Forelimb muscle (tissue), 1 donor: Measurements from ENCODE around the gene IL27RA. TPM values are rescaled to one million over a fixed set of nuclear protein-coding genes. Genes with fewer than 3 reads are reported as not detected.

Source experiments
- DNase-seq: peaks from one replicate; pipeline ENCODE4 v3.0.0-alpha.2; 2013; ENCODE audit warnings: low read depth
- polyA plus RNA-seq: library from polyadenylated mRNA; unstranded; fragments of 120-200 nt; gene quantifications from one replicate; pipeline ENCODE4 v1.2.1, GENCODE V29; 2013; ENCODE audit not compliant: insufficient read length

IL27RA gene
- polyA plus RNA-seq, result 3.0 TPM

- DNase-seq, result no peak
Observed at GRCh38 chr19:14031719-14032480, at the start of gene IL27RA. TSS of gene IL27RA (plus strand) at chr19:14031762. CDS start at chr19:14031873, 111 bp downstream.

DNA sequence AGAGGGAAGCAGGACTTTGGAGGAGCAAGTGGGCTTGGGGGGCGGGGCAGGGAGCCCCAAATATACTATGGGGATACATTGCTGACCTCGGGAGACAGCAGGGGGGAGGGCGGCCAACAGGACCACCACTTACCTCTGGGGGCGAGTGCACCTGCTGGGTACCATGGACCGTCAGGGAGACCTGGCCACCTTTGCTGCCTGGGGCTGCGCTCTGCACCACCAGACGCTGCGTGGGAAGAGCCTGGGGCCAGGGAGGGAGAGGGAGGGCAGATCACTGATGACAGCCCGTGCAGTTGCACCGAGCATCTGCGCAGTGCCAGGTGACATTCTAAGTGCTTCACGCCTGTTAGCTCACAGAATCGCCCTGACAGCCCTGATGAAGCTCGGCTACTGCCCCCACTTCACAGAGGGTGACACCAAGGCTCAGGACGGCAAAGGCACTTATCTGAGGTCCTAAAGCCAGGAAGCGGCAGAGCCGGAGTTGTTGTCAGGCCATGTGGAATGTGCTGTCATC, 49.5 kb upstream of the IL27RA start:
- DNase-seq, result no peak

DNA sequence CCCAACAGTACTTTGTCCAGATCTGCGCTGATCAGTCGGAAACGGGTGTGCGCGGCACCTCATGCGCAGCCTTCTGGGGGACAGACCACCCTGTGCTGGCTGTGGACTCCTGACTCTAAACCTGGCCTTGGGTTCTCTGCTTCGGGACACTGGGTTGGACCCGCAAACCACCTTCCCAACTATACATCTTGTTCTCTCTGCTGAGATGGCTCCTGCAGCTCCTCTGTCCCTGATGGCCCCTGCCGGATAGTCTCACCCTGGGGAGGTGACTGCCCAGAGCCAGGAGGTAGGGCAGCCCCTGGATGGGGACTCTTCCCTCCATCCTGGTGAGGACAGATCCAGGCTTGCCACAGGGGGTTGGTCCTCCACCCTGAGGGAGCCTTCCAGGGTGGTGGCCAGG, 48.8 kb upstream of the IL27RA start:
- no peak for DNase-seq

DNA sequence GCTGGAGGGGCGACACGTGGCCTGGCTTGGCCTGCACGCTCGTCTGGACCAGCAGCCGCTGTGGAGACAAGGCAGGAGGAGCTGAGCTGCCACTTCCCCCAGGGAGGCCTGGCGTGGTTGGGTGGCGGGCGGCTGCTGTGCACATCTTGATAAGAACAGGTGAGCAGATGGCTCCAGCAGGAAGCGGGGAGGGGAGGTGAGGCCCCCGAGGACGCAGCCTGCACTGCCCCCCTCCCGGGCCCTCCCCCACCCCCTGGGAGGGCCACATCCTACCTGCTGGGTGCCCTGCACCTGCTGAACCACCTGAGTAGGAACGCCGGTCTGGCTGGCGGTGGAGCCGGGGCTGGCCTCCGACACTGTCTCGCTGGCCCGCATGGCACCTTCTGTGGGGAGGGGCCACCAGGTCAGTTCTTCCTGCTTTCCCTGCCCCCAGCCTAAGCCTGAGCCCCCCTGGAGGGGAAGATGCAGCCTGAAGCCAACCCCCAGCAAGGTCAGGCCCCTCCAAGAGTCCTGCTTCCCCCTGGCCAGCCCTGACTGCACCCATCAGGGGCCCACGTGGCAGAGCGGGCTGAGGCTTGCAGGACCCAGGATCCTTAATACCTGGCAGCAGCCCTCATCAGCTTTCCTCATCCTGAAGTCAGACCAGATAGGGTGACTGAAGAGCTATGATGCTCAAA, 48.2 kb upstream of the IL27RA start:
- no peak for DNase-seq

DNA sequence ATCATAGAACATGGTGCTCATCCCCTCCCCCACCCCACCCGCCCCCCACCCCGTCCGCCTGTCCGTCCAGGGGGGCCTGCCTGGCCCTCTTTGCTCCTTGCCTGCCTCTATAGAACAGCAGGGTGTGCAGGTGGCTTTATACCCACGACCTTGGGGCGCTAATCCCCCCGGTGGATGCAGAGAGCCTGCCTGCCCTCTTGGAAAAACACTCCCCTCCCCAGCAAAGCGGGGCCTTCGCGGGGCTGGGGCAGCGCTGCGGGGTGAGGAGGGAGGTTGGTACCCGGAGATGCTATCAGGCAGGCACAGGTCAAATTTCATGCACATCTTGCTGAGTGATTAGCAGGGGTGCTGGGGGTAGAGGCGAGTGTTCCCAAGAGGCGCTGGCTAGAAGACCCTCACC, 47.4 kb upstream of the IL27RA start:
- no peak for DNase-seq

DNA sequence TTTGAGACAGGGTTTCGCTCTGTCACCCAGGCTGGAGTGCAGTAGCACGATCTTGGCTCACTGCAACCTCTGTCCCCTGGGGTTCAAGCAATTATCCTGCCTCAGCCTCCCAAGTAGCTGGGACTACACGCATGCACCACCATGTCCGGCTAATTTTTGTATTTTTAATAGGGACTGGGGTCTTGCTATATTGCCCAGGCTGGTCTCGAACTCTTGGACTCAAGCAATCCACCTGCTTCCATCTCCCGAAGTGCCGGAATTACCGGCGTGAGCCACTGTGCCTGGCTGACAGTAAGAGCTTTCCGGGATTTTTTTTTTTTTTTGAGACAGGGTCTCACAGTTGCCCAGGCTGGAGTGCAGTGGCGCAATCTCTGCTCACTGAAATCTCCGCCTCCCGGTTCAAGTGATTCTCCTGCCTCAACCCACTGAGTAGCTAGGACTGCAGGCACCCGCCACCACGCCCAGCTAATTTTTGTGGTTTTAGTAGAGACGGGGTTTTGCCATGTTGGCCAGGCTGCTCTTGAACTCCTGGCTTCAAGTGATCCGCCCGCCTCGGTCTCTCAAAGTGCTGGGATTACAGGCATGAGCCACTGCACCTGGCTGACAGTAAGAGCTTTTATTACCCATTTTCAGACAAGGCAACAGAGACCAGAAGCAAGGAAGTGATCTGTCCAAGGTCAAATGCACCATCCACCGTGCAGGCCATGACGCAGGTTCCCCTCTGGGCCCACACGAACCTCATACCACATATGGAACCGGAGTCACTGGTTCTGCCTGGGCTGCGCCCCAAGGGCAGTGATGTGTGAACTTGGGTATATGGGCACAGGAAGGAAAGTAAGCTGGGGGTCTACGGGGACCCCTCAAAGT, 46.5 kb upstream of the IL27RA start:
- no peak for DNase-seq

GRCh38 chr19:13985771-13986347, 45.7 kb upstream of the IL27RA start:
- no peak for DNase-seq

GRCh38 chr19:13986348-13986904, 45.1 kb upstream of the IL27RA start:
- DNase-seq, result no peak

GRCh38 chr19:13987101-13987890, 44.3 kb upstream of the IL27RA start:
- no peak for DNase-seq

DNA sequence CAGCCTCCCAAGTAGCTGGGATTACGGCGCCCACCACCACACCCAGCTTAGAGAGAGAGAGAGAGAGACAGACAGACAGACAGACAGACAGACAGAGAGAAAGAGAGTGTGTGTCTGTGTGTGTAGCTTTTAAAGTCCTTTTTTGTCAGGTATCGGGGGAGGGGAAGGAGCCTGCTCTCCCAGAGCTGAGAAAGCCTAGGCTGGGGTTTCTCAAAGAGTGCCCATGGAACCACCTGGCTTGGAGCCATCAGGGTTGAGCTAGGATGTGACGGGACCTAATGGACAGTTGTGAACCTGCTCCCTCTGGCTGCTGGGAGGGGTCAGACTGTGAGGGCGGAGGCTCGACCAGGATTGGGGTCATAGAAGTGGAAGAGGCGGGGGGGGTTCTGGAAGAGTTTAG, 42.1 kb upstream of the IL27RA start:
- no peak for DNase-seq

DNA sequence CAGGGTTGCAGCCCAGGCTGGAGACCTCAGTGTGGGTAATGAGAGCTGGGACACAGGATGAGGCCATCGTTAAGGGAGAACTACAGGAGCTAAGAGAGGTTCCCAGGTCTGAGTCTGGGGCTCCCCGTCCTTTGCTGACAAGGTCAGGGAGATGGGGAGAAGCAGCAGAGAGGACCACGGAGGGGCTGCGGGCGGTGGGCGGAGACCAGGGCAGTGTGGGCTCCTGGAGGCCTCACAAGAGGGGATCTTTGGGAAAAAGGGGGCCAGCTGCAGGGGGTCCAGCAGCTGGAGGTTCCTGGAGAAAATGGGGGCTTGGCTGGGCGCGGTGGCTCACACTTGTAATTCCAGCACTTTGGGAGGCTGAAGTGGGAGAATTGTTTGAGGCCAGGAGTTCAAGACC, 41.5 kb upstream of the IL27RA start:
- no peak for DNase-seq

- DNase-seq, result no peak
Observed at GRCh38 chr19:13992025-13992424, 39.5 kb upstream of the IL27RA start.

DNA sequence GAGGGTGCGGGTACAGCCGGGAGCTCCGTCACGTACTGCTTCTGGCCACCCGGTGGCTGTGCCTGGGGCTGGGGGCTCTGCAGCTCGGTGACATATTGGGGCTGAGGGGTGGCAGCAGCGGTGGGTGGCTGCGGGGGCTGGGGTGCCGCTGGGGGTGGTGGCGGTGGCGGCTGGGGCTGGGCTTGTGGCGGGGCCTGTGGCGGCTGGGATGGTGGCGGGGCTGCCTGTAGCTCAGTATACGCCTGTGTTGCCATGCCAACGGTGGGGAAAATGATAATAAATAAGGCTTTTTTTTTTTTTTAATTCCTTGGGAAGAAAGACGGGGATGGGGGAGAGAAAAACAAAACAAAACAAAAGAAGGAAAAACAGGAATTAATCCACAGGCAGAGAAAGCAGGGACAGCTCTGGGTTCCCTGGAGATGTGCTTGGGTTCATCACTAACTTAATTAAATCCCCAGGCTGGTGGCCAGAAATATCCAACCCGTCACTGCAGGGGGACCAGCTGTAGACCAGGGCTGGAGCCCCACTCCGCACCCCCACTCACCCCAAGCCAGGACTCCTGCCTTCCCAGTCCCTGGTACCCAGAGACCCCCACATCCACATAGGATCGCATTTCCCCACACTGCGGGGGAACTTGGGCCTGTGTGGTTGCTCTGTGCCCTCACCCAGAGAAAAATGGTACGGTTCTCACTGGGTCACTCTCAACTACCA, 37.8 kb upstream of the IL27RA start:
- no peak for DNase-seq

DNA sequence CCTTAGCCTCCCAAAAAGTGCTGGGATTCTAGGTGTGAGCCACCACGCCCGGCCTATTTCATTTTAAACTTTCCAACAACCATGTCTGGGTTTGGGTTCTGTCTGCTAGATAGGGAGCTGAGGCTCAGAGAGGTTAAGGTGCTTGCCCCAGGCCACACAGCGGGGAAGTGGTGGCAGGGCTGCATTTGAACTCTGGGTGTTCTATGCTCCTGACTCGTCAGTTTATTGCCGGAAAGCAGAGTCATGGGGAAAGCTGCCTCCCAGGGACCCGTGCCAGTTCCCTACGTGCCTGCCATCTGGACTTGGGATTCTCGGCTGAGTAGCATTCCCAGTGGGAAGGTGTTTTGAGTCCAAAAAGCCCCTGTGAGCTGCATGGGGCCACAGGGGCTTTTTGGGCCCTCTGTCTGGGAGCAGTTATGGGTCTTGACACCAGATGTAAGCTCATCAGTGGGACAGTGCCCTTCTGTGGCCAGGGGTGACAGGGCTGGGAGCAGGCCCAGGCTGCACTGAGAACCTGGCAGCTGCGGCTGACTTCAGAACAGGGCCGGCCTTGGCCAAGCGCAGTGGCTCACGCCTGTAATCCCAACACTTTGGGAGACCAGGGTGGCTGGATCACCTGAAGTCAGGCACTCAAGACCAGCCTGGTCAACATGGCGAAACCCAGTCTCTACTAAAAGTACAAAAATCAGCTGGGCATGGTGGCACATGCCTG, 36.4 kb upstream of the IL27RA start:
- DNase-seq, result no peak

DNA sequence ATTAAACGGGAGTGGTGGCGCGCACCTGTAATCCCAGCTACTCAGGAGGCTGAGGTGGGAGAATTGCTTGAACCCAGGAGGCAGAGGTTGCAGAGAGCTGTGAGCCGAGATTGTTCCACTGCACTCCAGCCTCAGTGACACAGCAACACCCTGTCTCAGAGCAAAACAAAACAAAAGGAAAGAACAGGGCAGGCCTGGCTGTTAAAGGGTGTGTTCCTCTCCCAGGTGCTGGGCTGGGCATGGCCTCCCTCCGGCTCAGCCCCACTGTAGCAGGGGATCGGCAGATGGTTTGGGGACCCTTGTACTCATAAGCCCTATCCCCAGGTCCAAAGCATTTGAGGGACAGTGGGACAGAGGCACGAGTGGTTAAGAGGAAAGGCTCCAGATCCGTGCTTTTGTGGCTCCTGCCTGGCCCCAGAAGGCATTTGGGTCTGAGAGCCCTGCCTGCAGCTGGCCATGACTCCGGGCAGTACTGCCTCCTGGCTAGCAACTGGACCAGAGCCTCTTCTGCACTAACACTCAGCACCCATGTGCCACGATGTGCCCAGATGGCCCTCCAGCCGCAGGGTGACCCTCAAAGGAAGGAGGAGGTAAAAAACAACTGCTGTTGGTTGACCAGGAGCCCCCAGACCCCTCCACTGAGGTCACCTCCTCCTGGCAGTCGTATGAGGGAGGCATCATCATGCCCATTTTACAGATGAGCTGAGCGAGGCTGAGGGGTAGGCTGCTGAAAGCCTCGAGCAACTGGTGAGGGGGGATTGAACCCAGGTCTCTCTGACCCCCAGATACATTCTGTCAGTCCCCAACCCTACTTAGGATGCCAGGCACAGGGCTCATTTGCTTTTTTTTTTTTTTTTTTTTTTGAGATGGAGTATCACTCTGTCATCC, 35.4 kb upstream of the IL27RA start:
- no peak for DNase-seq

DNA sequence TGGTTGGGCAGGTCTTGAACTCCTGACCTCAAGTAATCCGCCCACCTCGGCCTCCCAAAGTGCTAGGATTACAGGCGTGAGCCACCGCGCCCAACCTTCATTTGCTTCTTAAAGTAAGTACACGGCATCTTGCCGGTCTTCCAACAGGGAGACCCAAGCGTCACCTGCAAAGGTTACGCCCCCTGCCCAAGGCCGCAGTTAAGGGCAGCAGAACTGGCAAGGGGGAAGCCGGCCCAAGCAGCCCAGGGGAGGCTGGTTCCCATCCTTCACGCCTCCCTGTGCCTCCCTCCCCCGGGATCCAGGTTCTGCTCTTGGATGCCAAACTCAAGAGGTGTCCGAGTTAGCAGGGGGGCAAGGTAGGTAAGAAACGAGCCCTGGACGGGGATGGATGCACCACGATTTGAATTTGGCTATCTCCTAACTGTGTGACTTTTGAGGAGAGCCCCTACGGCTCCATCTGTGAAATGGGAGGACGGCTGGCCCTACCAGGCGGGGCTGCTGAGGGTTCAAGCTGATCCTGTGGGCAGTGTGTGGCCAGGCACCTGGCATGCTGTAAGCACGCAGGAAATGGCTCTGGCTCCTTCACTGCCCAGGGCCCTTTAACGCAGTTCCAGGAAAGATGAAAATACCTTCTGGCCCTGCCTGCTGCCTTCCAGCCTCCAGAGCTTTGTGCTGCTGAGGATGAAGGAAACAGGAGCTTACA, 34.5 kb upstream of the IL27RA start:
- no peak for DNase-seq

- DNase-seq, result no peak
Observed at GRCh38 chr19:13997631-13997962, 34.0 kb upstream of the IL27RA start.

DNA sequence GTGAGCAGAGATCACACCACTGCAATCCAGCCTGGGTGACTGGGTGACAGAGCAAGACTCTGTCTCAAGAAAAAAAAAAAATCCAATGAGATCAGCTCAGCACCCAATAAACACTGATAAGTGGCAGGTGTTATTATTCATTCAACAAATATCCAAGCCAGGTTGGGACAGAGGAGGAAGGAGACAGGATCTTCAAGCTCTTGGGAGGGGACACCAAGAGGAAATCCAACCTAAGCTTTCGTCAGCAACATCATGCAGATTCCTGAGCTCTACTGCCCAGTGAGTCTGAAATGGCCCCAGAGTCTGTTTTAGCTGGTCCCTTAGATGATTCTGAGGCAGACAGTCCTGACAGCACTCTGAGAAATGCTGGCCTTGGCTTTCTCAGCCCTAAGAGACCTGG, 33.1 kb upstream of the IL27RA start:
- DNase-seq, result no peak
